Stimulated activated CD4-positive, alpha-beta T cell treated with anti-CD3 and anti-CD28 coated beads, Interleukin-4, amount 100 ng/mL, for 48 hours (primary cell): ENCODE data around the gene DOCK4.

Experiments used
- DNase-seq, 2 donors: peaks; one replicate each; pipeline ENCODE4 v3.0.0-alpha.2; 2020; ENCODE audit warnings: low read depth in 2 of 2

Gene DOCK4

DNA sequence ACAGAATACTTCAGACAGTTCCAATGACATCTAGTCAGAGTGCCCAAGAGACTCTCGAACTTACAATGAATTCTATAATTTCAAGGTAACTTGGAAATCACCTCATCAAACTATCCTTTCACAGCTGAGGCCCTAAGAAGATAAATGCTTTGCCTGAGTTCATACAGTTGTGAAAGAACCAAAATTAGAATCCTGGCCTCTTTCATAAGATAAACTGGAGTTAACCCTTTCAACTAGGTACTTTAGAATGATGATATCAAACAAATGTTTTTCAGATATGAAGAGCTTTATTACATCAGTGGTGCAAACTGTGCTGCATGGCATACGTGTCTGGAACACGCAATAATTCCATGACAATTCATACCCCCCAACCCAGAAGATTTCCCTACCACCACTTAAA, 17.9 kb downstream of the DOCK4 start:
- DNase-seq, result no peak

- DNase-seq, result no peak
These were observed 19.9 kb downstream of the DOCK4 start for GRCh38 chr7:112186300-112186699.

DNA sequence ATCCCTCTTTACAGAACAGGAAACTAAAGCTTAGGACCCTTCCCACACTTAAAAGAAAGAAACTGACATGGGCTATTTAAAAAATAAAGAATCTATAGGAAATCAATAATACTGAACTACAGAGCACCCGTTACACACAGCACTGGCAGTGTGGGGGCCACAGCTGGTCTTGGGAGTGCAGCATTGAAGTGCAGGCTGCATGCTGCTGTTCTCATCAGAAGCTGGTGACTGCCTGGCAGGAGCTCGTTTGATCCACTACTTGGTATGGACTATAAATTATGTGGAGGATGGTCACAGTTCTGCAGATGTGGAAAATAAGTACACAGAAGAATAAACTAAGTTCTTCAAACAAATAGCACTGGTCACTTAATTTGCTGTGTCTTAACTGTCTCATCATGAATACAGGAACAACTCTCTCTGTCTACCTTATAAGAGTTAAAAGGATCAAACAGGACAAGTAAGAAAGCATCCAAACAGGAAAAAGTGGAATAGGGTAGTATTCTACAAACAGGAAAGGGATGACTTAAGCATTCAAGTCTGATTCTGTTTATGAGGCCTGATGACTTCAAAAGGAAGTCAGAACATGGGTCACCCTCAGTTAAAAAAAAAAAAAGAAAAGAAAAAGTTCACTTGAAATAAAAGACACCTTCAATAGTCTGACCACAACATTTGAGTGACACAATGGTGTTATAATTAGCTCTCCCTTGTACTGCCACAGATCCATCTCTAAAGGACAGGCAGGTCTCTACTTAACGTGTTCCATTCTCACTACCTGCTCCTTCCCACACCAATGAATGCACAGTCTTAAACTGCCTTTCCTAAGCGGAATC, 21.0 kb downstream of the DOCK4 start:
- DNase-seq, result no peak

DNA sequence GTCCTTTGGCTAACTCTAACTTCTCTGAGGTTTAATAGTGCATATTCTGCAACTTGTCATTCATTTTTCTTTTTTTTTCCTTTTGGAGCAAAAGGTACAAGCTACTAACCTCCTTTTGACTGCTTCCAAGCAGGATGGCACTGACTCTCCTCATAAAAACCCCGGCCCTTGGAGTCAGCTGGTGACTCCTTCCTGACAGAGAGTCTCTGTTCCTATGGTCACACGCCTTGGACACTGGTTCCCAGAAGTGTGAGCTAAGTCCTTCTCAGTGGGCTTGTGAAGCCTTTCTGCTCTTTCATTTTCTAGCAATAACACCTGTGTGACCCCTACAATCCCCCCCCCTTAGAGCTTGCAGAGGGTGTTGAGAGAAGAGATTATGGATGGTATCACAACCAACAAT, 21.7 kb downstream of the DOCK4 start:
- no peak for DNase-seq

- DNase-seq, result no peak
These were observed 22.9 kb downstream of the DOCK4 start for GRCh38 chr7:112183266-112183665.

DNA sequence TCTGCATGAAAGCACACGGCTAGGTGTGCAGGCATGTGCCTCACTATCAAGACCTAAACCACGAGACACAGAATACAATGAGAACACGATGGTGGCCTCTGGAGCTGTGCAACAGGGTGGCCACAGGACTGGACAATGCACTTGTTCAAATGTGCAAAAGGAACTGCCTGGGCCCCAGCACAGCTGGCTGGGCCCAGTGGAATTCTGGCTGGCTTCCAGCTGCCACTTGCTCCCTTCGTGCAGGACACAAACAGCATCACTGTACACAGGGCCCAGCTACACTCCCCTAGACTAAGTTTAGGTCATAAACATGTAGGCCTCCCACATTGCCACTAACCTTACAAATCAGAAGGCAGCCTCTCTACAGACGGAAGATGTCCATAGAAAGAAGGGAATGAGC, 23.4 kb downstream of the DOCK4 start:
- no peak for DNase-seq

- no peak for DNase-seq
These were observed 26.0 kb downstream of the DOCK4 start for GRCh38 chr7:112180223-112180622.

GRCh38 chr7:112176693-112177415, 29.3 kb downstream of the DOCK4 start:
- DNase-seq, result no peak

DNA sequence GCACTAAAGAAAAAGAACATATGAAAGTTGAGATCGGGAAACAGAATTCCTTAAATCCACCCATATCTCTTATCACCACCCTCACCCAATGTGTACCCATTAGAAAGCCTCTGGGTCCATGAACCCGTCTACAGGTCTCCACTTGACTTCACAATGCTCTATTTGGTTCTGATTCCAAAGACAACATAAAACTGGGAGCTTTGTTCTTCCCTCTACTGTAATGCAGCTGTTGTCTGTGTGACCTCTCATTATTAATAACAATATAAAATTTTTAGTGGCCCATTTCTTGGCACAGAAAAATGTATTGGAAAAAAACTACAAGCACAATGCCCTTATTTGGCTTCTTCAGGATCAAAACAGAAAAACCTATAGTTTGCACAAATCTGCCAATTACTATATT, 30.0 kb downstream of the DOCK4 start:
- no peak for DNase-seq

GRCh38 chr7:112174192-112174591, 32.0 kb downstream of the DOCK4 start:
- no peak for DNase-seq

DNA sequence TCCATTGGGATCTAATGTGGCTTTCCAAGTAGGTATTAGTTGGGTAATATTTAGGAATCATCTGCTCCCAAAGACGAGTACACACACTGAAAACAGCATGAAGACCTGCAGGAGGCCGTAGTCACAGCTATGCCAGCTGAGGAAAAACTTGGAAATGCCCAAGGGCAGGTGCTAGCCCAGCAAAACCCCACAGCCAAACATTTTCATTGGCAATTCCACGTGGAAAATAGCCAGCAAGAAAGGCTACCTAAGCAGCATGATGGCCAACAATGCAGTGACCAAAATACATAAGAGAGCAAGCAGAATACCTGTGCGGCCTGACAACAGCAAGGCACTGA, 32.7 kb downstream of the DOCK4 start:
- no peak for DNase-seq

DNA sequence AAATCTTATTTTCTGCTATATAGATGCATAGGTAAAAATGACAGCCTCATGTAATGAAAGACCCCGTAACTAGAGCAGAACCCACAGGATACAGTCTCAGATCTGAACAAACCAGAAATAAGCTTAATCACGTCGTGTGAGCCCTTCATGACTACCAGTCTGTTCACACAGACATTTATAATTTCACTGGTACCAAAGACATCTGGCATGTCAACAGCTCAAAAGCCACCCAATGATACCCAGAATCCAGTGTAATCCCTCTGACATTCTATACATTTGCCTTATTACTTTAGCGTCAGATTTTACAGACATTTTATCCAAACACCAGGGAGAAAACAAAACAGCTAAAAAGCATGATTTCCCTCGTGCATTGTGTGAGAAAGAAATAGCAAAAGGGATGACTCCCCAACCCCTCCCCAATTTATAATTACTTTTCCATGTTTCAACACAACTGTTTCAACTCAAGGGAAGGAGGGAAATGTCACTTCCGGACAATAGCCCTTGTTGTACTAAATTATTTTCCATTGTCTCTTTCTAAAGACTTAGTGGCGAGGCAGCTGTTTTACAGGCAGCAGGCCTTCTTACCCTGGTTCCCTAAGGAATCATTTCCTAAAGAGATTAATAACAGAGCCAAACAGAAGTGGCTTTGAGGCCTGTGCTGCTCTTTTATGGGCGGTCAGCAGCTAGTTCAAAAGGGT, 33.2 kb downstream of the DOCK4 start:
- no peak for DNase-seq

GRCh38 chr7:112171673-112172072, 34.5 kb downstream of the DOCK4 start:
- DNase-seq, result no peak

- DNase-seq, result no peak
These were observed 37.3 kb downstream of the DOCK4 start for GRCh38 chr7:112168915-112169314.

- no peak for DNase-seq
These were observed 39.1 kb downstream of the DOCK4 start for GRCh38 chr7:112167147-112167546.

DNA sequence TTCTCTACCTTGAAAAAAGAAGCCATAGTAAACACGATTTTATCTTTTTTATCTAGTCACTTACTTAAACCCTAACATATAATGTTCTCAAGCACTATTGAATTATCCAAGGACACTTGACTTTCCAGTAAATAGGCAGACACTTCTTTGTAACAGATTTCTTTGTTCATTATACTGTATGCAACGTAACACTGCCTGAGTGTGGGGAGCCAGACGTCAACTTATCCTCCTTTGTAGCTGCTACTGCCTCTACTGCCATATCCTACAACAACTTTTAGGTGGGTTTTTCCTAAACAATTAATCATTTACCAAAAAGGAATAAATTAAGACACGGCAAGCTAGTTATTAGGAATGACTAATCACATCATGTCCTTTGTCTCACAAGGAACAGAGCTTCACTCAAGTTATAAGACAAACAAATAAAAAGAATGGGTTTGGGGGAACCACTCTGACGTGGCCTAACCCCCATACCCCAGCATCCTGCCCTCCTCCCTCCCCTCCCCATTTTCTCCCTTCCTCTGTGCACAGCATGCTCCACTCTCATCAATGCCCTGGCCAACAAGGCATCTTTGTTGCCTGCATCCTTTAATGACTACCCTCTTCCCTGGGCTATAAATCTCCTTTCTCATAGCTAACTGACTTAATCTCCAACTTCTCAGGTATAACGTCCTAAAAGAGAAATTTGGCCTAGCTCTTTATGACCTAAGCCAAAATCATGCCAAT, 43.3 kb downstream of the DOCK4 start:
- no peak for DNase-seq

DNA sequence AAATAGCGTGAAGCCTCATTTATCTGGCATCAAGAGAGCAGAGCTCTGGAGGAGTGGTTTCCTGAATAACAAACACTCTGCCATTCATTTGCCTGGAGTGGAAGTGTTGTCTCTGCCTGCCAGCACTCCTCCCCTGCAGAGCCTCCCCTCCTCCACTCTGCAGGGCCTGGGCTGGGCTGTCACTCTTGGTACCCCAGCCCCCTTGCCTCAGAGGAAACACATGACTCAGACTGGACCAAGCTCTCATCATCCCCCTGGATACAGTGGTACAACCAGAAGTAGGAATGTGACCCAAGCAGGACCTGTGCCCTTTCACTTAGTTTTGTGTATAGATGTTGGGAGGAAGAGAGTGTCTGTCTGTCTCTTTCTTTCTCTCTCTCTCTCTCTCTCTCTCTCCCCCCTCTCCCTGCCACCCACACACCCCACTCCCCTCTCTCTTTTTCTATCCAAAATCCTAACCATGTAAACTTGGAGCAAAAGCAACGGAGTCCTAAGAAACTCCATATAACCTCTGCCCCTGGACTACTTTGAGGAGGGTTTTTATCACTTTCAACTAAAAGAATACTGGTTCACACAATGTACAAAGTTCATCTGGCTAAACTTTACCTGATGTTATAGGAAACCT, 43.9 kb downstream of the DOCK4 start:
- no peak for DNase-seq

GRCh38 chr7:112161253-112162141, 44.7 kb downstream of the DOCK4 start:
- DNase-seq, result no peak

DNA sequence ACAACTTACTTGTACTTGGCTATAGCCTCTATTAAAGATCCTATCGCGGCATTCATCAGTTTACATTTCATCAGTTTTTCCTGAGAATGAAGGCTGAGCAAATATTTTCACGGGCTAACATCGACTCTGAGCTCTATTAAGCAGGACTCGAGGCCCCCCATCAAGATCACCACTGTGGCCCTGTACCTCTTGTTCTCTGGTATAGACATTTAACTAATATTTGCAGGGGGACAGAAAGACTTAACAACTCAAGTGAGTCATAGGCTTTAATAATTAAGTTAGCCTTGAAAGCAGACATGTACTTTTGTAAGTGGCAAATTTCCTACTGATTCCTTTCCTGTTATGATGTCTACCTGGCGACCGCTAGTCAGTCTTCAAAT, 45.4 kb downstream of the DOCK4 start:
- no peak for DNase-seq

DNA sequence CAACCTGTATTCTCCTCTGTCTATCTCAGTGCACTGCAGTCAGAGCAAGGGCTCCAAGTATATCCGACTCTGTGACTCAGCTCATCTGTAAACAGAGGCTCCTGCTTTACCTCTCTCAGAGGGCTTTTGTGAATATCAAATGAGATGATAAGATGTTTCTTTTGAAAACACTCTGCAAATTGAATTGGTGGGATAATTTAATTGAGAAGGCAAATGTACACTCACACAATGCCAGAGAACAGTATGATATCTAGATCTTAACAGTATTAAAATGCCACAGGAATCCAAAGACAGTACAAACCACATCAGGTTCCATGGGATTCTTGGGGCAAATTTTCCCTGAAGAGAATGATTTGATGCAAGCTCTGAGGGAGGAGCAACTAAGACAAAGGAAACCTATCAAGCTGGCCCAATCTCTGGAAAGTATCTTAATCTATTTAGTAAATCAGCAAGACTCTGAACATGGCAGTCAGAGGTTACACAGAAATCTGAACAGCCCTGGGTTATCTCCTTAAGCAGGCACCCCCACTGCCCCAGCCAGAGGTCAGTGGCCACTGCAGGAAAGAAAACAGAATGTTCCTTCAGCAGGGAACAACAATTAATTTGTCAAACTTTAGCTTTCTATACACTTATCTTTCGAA, 45.9 kb downstream of the DOCK4 start:
- no peak for DNase-seq
